ENCODE measurements around the gene SLC35B4.
A peak's percentile ranks its signal among the peaks of the same experiment; 100 is the strongest.

Gene SLC35B4

DNA sequence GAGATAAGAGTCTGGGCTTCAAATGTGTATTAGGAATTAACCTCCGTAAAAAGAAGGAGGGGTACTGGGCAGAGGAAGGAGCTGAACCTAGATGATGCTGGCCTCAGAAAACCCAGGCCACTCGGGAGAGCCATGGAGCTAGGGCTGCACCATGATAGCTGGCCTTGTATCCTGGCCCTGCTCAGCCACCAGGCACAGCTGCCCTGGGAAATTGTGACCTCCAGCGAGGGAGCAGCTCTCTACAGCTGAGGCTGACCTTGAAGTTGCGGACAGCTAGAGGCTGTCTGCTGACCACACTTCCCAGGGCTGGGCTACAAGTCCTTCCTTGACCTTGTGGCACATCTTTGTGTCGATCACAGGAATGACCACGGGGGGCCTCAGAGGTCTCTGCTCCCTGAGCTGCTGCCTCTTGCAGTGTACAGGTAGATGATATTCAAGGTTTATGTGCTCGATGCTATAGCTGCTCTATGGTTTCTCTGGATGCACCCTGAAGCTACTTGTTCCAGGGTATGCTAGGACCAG lies 38.3 kb upstream of the SLC35B4 start:
- no peak for TF ChIP-seq FOXM1 (IDR thresholded peaks at IDR 0.05; ENCODE audit: borderline replicate concordance, low read depth)
- TF ChIP-seq ZBTB7A (IDR thresholded peaks at IDR 0.05; ENCODE audit: low read depth) = no peak
- TF ChIP-seq TCF12 (IDR thresholded peaks at IDR 0.05; ENCODE audit: low read depth) = no peak
- TF ChIP-seq CEBPB (IDR thresholded peaks at IDR 0.05) = no peak
- no peak for TF ChIP-seq USF1 (IDR thresholded peaks at IDR 0.05)

GRCh38 chr7:134353411-134353810 lies 36.7 kb upstream of the SLC35B4 start:
- no peak for TF ChIP-seq YY1 (IDR thresholded peaks at IDR 0.05; ENCODE audit: low read depth)
- no peak for TF ChIP-seq MAX (IDR thresholded peaks at IDR 0.05)
- no peak for TF ChIP-seq USF1 (IDR thresholded peaks at IDR 0.05)
- no peak for TF ChIP-seq TAF1 (IDR thresholded peaks at IDR 0.05; ENCODE audit: low read depth)
- TF ChIP-seq REST (IDR thresholded peaks at IDR 0.05; ENCODE audit: low read depth) = no peak
- TF ChIP-seq CREB1 (IDR thresholded peaks at IDR 0.05; ENCODE audit: low read depth) = no peak
- TF ChIP-seq NFIC (IDR thresholded peaks at IDR 0.05) = no peak
- no peak for TF ChIP-seq ZBTB7A (IDR thresholded peaks at IDR 0.05; ENCODE audit: low read depth)
- no peak for TF ChIP-seq TEAD4 (IDR thresholded peaks at IDR 0.05)
- TF ChIP-seq RAD21 (IDR thresholded peaks at IDR 0.05; ENCODE audit: low read depth) = no peak
- no peak for TF ChIP-seq EGR1 (IDR thresholded peaks at IDR 0.05)
- TF ChIP-seq TCF12 (IDR thresholded peaks at IDR 0.05; ENCODE audit: low read depth) = no peak
- TF ChIP-seq EP300 (IDR thresholded peaks at IDR 0.05; ENCODE audit: borderline replicate concordance) = no peak
- TF ChIP-seq CEBPB (IDR thresholded peaks at IDR 0.05) = no peak
- TF ChIP-seq FOXM1 (IDR thresholded peaks at IDR 0.05; ENCODE audit: borderline replicate concordance, low read depth) = no peak

- TF ChIP-seq USF1 (IDR thresholded peaks at IDR 0.05) (peak; percentile 59), REST (IDR thresholded peaks at IDR 0.05; ENCODE audit: low read depth) (no peak)
Observed at GRCh38 chr7:134351424-134351823, 34.7 kb upstream of the SLC35B4 start.

DNA sequence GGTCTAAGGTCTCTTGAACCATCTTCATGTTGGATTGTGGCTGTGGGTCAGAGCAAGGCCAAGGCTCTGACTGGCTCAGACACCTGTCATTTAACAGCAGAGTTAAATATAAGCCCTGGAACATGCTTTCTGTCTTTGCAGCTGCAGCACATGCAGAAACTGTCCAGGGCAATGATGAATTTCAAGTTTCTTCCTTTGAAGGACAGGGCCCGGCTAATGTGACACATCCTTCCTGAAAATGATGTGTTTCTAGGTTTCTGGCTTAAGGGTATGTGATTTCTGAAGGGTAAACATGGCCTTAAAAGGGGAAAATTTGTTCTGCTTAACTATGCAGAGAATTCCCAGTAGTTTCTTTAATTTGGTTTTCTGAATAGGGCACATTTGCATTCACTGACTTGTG lies 34.0 kb upstream of the SLC35B4 start:
- TF ChIP-seq TEAD4 (IDR thresholded peaks at IDR 0.05) = no peak

DNA sequence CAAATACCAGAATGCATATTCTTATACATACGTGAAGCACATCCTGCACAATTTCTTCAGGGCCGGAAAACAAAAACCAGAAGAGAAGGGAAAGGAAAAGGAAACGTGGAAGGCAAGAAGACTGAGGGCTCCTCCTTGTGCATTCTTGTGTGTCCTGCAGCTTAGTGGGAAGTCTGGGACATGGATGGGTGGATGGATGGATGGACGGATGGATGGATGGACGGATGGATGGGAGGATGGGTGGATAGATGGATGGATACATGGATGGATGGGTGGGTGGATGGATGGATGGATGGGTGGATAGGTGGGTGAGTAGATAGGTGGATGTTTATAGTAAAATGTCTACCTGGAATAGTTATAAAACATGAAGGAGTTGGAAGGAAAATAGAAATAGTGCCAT lies 30.8 kb upstream of the SLC35B4 start:
- TF ChIP-seq REST (IDR thresholded peaks at IDR 0.05; ENCODE audit: low read depth) (no peak), TAF1 (IDR thresholded peaks at IDR 0.05; ENCODE audit: low read depth) (no peak), ZBTB7A (IDR thresholded peaks at IDR 0.05; ENCODE audit: low read depth) (no peak), TEAD4 (IDR thresholded peaks at IDR 0.05) (no peak), USF1 (IDR thresholded peaks at IDR 0.05) (no peak), NFIC (IDR thresholded peaks at IDR 0.05) (no peak), EGR1 (IDR thresholded peaks at IDR 0.05) (no peak), RAD21 (IDR thresholded peaks at IDR 0.05; ENCODE audit: low read depth) (no peak), CREB1 (IDR thresholded peaks at IDR 0.05; ENCODE audit: low read depth) (no peak), CEBPB (IDR thresholded peaks at IDR 0.05) (no peak), TCF12 (IDR thresholded peaks at IDR 0.05; ENCODE audit: low read depth) (no peak), FOXM1 (IDR thresholded peaks at IDR 0.05; ENCODE audit: borderline replicate concordance, low read depth) (no peak), YY1 (IDR thresholded peaks at IDR 0.05; ENCODE audit: low read depth) (no peak)
